ENCODE results near the gene ZNF324. TPM values are rescaled to one million over a fixed set of nuclear protein-coding genes. Genes with fewer than 3 reads are reported as not detected.

Gene ZNF324
- total and polyA plus RNA-seq, 2 of the 13 experiments (the other 11 are each of a cell fraction or from before 2014, with no cell fraction given) = 1.1 to 4.7 TPM

GRCh38 chr19:58475714-58476497 lies 9.0 kb downstream of the ZNF324 start, which contains the start of gene ZNF446 (continued):
- peak; percentile 33 for TF ChIP-seq MXD1 (CRISPR knock-in tag; IDR thresholded peaks at IDR 0.05)
- TF ChIP-seq UBTF (CRISPR knock-in tag; IDR thresholded peaks at IDR 0.05) = peak; percentile 55; the same call in 1 of the 2 replicates
- peak; percentile 78; the same call in 1 of the 2 replicates for TF ChIP-seq ZNF839 (CRISPR knock-in tag; IDR thresholded peaks at IDR 0.05; ENCODE audit: borderline replicate concordance)
- TF ChIP-seq SALL1 (CRISPR knock-in tag; IDR thresholded peaks at IDR 0.05) = peak; percentile 49; the same call in 1 of the 2 replicates
- TF ChIP-seq ESRRA (CRISPR knock-in tag; IDR thresholded peaks at IDR 0.05; ENCODE audit: low read depth) = peak; percentile 43
- TF ChIP-seq MYC (CRISPR knock-in tag; IDR thresholded peaks at IDR 0.05; ENCODE audit: borderline replicate concordance) = peak; percentile 48; the same call in 1 of the 2 replicates
- TF ChIP-seq POGK (CRISPR knock-in tag; conservative IDR thresholded peaks at IDR 0.05) = peak; percentile 61; the same call in 1 of the 2 replicates
- TF ChIP-seq GMEB2 (CRISPR knock-in tag; IDR thresholded peaks at IDR 0.05; ENCODE audit: low read depth) = peak; percentile 76
- peak; percentile 81; the same call in 1 of the 2 replicates for TF ChIP-seq ZXDC (CRISPR knock-in tag; IDR thresholded peaks at IDR 0.05)
- peak; percentile 37; the same call in 1 of the 2 replicates for TF ChIP-seq HNF4A (CRISPR knock-in tag; IDR thresholded peaks at IDR 0.05)
- peak; percentile 72 for TF ChIP-seq MED1 (CRISPR knock-in tag; IDR thresholded peaks at IDR 0.05)
- TF ChIP-seq ZNF550 (CRISPR knock-in tag; IDR thresholded peaks at IDR 0.05; ENCODE audit: borderline replicate concordance) = no peak
- TF ChIP-seq BHLHE40 (IDR thresholded peaks at IDR 0.05; ENCODE audit: low read length) = 0 out of 2 replicates have a peak, but pooled peaks have one; percentile 4
- 0 out of 2 replicates have a peak, but pooled peaks have one; percentile 24 for TF ChIP-seq ZNF558 (CRISPR knock-in tag; IDR thresholded peaks at IDR 0.05; ENCODE audit: borderline replicate concordance)
- no peak for TF ChIP-seq PHB2 (IDR thresholded peaks at IDR 0.05; ENCODE audit: partially characterized antibody)
- TF ChIP-seq MLX (CRISPR knock-in tag; IDR thresholded peaks at IDR 0.05) = no peak
- TF ChIP-seq ZNF546 (CRISPR knock-in tag; conservative IDR thresholded peaks at IDR 0.05) = no peak
- TF ChIP-seq REXO4 (CRISPR knock-in tag; IDR thresholded peaks at IDR 0.05; ENCODE audit: borderline replicate concordance) = no peak
- peak; percentile 46 for TF ChIP-seq FOSL2 (CRISPR knock-in tag; IDR thresholded peaks at IDR 0.05)
